Measurements from ENCODE around the gene GSTK1. TPM values are rescaled to one million over a fixed set of nuclear protein-coding genes. Genes with fewer than 3 reads are reported as not detected.

GSTK1 gene
- total and polyA plus RNA-seq, 4 donors: 75.6 to 172 (median 111) TPM

DNA sequence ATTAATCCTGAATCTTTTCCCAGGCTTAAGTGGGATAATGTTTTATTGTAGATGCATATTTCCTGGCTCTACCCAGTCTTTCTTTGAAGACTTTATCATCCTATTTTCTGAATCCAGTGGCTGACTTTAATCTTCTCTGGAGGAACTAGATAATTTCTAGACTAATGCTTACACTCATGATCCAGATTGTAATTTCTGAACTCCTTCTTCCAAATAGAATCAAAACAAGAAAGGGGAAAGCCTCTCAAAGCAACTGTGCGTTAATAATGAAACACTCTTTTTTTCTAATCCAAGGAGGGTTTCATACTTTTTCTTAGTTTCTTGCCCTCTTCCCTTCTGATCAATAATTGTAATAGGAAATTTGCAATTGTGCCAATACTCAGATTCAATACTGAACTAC lies 8.0 kb downstream of the GSTK1 start:
- H3K9me3 ChIP-seq (ENCODE audit: control insufficient read depth, low read length): no peaks in the 10 kb centered on the region
- peaks cover 8 to 12% of the 10 kb centered on the region in 2 donors for H3K36me3 ChIP-seq (ENCODE audit: control insufficient read depth in 1 of 2, insufficient read depth in 2 of 2, low read length in 1 of 2)
- intact Hi-C loops (cut with DNase I): no loop called here
- ATAC-seq (ENCODE audit: low FRiP score) (no peak), DNase-seq (no peak)
- H3K4me3 ChIP-seq (ENCODE audit: low read length in 2 of 2): no peak overlapping the region
- 84 to 94% methylated on average over 1 of the region's 1 CpG for WGBS, 2 donors
- no peaks in the 10 kb centered on the region for H3K27me3 ChIP-seq (ENCODE audit: control insufficient read depth in 1 of 2, insufficient read depth in 2 of 2, low read length in 1 of 2)
- H3K4me1 ChIP-seq (ENCODE audit: control insufficient read depth in 1 of 2, insufficient read depth in 2 of 2, low read length in 2 of 2): no peaks in the 10 kb centered on the region
- H3K27ac ChIP-seq (ENCODE audit: low read depth in 1 of 2, low read length in 2 of 2): no peak overlapping the region

DNA sequence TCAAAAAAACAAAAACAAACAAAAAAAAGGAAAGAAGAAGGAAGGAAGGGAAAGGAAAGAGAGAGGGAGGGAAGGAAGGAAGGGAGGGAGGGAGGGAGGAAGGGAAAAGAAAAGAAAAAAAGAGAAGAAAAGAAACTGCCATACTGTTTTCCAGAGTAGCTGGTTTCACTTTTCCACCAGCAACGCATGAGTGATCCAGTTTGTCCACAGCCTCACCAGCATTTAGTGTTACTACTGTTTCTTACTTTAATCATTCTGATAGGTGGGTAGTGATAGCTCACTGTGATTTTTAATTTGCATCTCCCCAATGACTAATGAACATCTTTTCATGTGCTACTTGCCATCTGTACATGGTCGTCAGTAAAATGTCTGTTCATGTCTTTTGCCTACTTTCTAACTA lies 9.6 kb downstream of the GSTK1 start:
- no peaks in the 10 kb centered on the region for H3K27me3 ChIP-seq (ENCODE audit: control insufficient read depth in 1 of 2, insufficient read depth in 2 of 2, low read length in 1 of 2)
- DNase-seq: no peak
- 90 to 97% methylated on average over 2 of the region's 2 CpGs for WGBS, 2 donors
- no peak overlapping the region for H3K27ac ChIP-seq (ENCODE audit: low read depth in 1 of 2, low read length in 2 of 2)
- ATAC-seq (ENCODE audit: low FRiP score): no peak
- intact Hi-C loops (cut with DNase I): no loop called here
- H3K9me3 ChIP-seq (ENCODE audit: control insufficient read depth, low read length): no peaks in the 10 kb centered on the region
- peaks cover 7 to 8% of the 10 kb centered on the region in 2 donors for H3K36me3 ChIP-seq (ENCODE audit: control insufficient read depth in 1 of 2, insufficient read depth in 2 of 2, low read length in 1 of 2)
- no peaks in the 10 kb centered on the region for H3K4me1 ChIP-seq (ENCODE audit: control insufficient read depth in 1 of 2, insufficient read depth in 2 of 2, low read length in 2 of 2)
- no peak overlapping the region for H3K4me3 ChIP-seq (ENCODE audit: low read length in 2 of 2)

GRCh38 chr7:143279186-143280098 lies 16.2 kb downstream of the GSTK1 start:
- H3K27ac ChIP-seq (ENCODE audit: low read depth in 1 of 2, low read length in 2 of 2): no peak overlapping the region
- H3K27me3 ChIP-seq (ENCODE audit: control insufficient read depth in 1 of 2, insufficient read depth in 2 of 2, low read length in 1 of 2): no peaks in the 10 kb centered on the region
- intact Hi-C loops (cut with DNase I): no loop called here
- no peak overlapping the region for H3K4me3 ChIP-seq (ENCODE audit: low read length in 2 of 2)
- ATAC-seq (ENCODE audit: low FRiP score) (no peak), DNase-seq (no peak)
- 47 to 50% methylated on average over 8 of the region's 8 CpGs for WGBS, 2 donors
- H3K4me1 ChIP-seq (ENCODE audit: control insufficient read depth in 1 of 2, insufficient read depth in 2 of 2, low read length in 2 of 2): no peaks in the 10 kb centered on the region
- H3K9me3 ChIP-seq (ENCODE audit: control insufficient read depth, low read length): no peaks in the 10 kb centered on the region
- H3K36me3 ChIP-seq (ENCODE audit: control insufficient read depth in 1 of 2, insufficient read depth in 2 of 2, low read length in 1 of 2): no peaks in the 10 kb centered on the region

DNA sequence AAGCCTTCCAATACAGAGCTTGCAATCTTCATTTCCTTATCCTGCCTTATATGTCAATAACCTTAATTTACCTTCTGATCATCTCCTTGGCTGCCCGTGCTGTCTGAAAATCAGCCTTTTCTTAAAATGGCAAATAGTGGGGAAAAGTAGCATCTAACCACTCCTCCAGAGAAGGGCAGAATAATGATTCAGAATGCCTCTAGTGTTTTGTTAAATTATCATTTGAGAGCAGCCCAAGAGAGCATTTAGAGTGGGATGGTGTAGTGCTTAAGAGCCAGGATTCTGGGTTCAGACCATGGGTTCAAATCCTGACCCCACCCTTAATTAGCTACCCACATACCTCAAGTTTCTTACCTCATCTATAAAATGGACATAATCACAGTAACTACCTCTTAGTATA lies 16.9 kb downstream of the GSTK1 start:
- Histone ChIP-seq H3K36me3 (ENCODE audit: control insufficient read depth in 1 of 2, insufficient read depth in 2 of 2, low read length in 1 of 2) (no peaks in the 10 kb centered on the region), H3K4me3 (ENCODE audit: low read length in 2 of 2) (no peak overlapping the region), H3K4me1 (ENCODE audit: control insufficient read depth in 1 of 2, insufficient read depth in 2 of 2, low read length in 2 of 2) (no peaks in the 10 kb centered on the region), H3K9me3 (ENCODE audit: control insufficient read depth, low read length) (no peaks in the 10 kb centered on the region), H3K27ac (ENCODE audit: low read depth in 1 of 2, low read length in 2 of 2) (no peak overlapping the region), H3K27me3 (ENCODE audit: control insufficient read depth in 1 of 2, insufficient read depth in 2 of 2, low read length in 1 of 2) (no peaks in the 10 kb centered on the region)
- intact Hi-C loops (cut with DNase I): no loop called here
- DNase-seq: no peak
- WGBS, 2 donors: 66 to 74% methylated on average over 1 of the region's 1 CpG
- ATAC-seq (ENCODE audit: low FRiP score): no peak

- no peak for DNase-seq
- no peak for ATAC-seq (ENCODE audit: low FRiP score)
- no peaks in the 10 kb centered on the region for H3K36me3 ChIP-seq (ENCODE audit: control insufficient read depth in 1 of 2, insufficient read depth in 2 of 2, low read length in 1 of 2)
- H3K9me3 ChIP-seq (ENCODE audit: control insufficient read depth, low read length): no peaks in the 10 kb centered on the region
- no peaks in the 10 kb centered on the region for H3K27me3 ChIP-seq (ENCODE audit: control insufficient read depth in 1 of 2, insufficient read depth in 2 of 2, low read length in 1 of 2)
- WGBS, 2 donors: 93 to 96% methylated on average over 2 of the region's 2 CpGs
- H3K4me3 ChIP-seq (ENCODE audit: low read length in 2 of 2): no peak overlapping the region
- intact Hi-C loops (cut with DNase I): no loop called here
- H3K27ac ChIP-seq (ENCODE audit: low read depth in 1 of 2, low read length in 2 of 2): no peak overlapping the region
- no peaks in the 10 kb centered on the region for H3K4me1 ChIP-seq (ENCODE audit: control insufficient read depth in 1 of 2, insufficient read depth in 2 of 2, low read length in 2 of 2)
These were observed 17.3 kb downstream of the GSTK1 start for GRCh38 chr7:143280566-143280965.

DNA sequence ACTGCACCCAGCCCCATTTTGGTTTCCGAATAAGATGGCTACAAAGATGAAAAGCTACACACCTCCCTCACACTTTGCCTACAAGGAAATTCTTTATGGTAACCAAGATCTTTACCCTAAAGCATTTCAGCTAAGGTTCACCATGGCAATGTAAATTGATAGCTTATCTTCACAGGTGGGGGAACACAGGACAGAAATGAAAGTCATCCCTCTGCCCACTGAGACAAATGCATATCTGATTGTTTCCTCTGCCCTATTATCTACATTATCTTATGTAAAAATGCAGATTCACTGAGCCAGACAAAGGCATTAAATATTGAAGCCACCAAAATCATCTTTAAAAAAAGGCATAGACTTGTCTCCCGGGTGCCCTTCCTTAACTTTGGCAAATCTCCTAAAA lies 18.3 kb downstream of the GSTK1 start:
- H3K27ac ChIP-seq (ENCODE audit: low read depth in 1 of 2, low read length in 2 of 2): no peak overlapping the region
- H3K4me3 ChIP-seq (ENCODE audit: low read length in 2 of 2): no peak overlapping the region
- DNase-seq: no peak
- WGBS, 2 donors: 80 to 84% methylated on average over 2 of the region's 2 CpGs
- no peaks in the 10 kb centered on the region for H3K9me3 ChIP-seq (ENCODE audit: control insufficient read depth, low read length)
- no peak for ATAC-seq (ENCODE audit: low FRiP score)
- H3K36me3 ChIP-seq (ENCODE audit: control insufficient read depth in 1 of 2, insufficient read depth in 2 of 2, low read length in 1 of 2): no peaks in the 10 kb centered on the region
- no peaks in the 10 kb centered on the region for H3K27me3 ChIP-seq (ENCODE audit: control insufficient read depth in 1 of 2, insufficient read depth in 2 of 2, low read length in 1 of 2)
- no peaks in the 10 kb centered on the region for H3K4me1 ChIP-seq (ENCODE audit: control insufficient read depth in 1 of 2, insufficient read depth in 2 of 2, low read length in 2 of 2)
- intact Hi-C loops (cut with DNase I): no loop called here

DNA sequence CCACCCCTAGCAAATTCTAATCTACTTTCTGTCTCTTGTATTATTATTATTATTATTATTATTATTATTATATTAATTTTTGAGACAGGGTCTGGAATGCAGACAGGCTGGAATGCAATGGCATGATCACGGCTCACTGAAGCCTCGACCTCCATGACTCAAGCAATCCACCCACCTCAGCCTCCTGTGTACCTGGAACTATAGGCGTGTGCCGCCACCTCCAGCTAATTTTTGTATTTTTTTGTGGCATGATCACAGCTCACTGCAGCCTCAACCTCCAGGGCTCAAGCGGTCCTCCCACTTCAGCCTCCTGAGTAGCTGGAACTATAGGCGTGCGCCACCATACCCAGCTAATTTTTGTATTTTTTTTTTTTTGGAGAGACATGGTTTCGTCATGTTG lies 18.9 kb downstream of the GSTK1 start:
- DNase-seq: no peak
- Histone ChIP-seq H3K36me3 (ENCODE audit: control insufficient read depth in 1 of 2, insufficient read depth in 2 of 2, low read length in 1 of 2) (no peaks in the 10 kb centered on the region), H3K27me3 (ENCODE audit: control insufficient read depth in 1 of 2, insufficient read depth in 2 of 2, low read length in 1 of 2) (no peaks in the 10 kb centered on the region), H3K4me3 (ENCODE audit: low read length in 2 of 2) (no peak overlapping the region), H3K4me1 (ENCODE audit: control insufficient read depth in 1 of 2, insufficient read depth in 2 of 2, low read length in 2 of 2) (no peaks in the 10 kb centered on the region), H3K27ac (ENCODE audit: low read depth in 1 of 2, low read length in 2 of 2) (no peak overlapping the region), H3K9me3 (ENCODE audit: control insufficient read depth, low read length) (no peaks in the 10 kb centered on the region)
- intact Hi-C loops (cut with DNase I): no loop called here
- 96% methylated on average over 8 of the region's 8 CpGs for WGBS, 2 donors
- no peak for ATAC-seq (ENCODE audit: low FRiP score)

GRCh38 chr7:143283381-143283780 lies 20.1 kb downstream of the GSTK1 start:
- intact Hi-C loops (cut with DNase I): no loop called here
- 87 to 92% methylated on average over 4 of the region's 4 CpGs for WGBS, 2 donors

More at GRCh38 chr7:143283381-143283780, 20.1 kb downstream of the GSTK1 start:
- Histone ChIP-seq H3K27ac (ENCODE audit: low read depth in 1 of 2, low read length in 2 of 2) (no peak overlapping the region), H3K36me3 (ENCODE audit: control insufficient read depth in 1 of 2, insufficient read depth in 2 of 2, low read length in 1 of 2) (no peaks in the 10 kb centered on the region), H3K4me1 (ENCODE audit: control insufficient read depth in 1 of 2, insufficient read depth in 2 of 2, low read length in 2 of 2) (no peaks in the 10 kb centered on the region), H3K4me3 (ENCODE audit: low read length in 2 of 2) (no peak overlapping the region), H3K9me3 (ENCODE audit: control insufficient read depth, low read length) (no peaks in the 10 kb centered on the region), H3K27me3 (ENCODE audit: control insufficient read depth in 1 of 2, insufficient read depth in 2 of 2, low read length in 1 of 2) (no peaks in the 10 kb centered on the region)
- no peak for ATAC-seq (ENCODE audit: low FRiP score)
- DNase-seq: no peak
